Stimulated activated naive CD8-positive, alpha-beta T cell treated with anti-CD3 and anti-CD28 coated beads, Interleukin-15, Interleukin-2, amounts not matched to agents 100 ng/mL and 50 ng/mL, for 24 hours (primary cell): ENCODE measurements around the gene ILKAP.

ENCODE experiments used
- H3K27ac Mint-ChIP-seq: one replicate; pipeline ENCODE4 v1.8.0; 2021; ENCODE audit warnings: mild to moderate bottlenecking, mixed read lengths
- H3K27me3 Mint-ChIP-seq: one replicate; pipeline ENCODE4 v1.8.0; 2021; ENCODE audit warnings: mixed read lengths
- H3K36me3 Mint-ChIP-seq: one replicate; pipeline ENCODE4 v1.8.0; 2021; ENCODE audit warnings: low read depth, mixed read lengths
- H3K4me1 Mint-ChIP-seq: one replicate; pipeline ENCODE4 v1.8.0; 2021; ENCODE audit warnings: low read depth, mixed read lengths
- H3K4me3 Mint-ChIP-seq: one replicate; pipeline ENCODE4 v1.8.0; 2021; ENCODE audit warnings: mild to moderate bottlenecking, mixed read lengths
- H3K9me3 Mint-ChIP-seq: one replicate; pipeline ENCODE4 v1.8.0; 2021; ENCODE audit warnings: mixed read lengths

ILKAP gene

GRCh38 chr2:238126338-238126737, 77.2 kb downstream of the ILKAP start:
- Mint-ChIP-seq H3K36me3 (no peaks in the 10 kb centered on the region), H3K4me1 (no peaks in the 10 kb centered on the region), H3K27ac (no peak overlapping the region), H3K4me3 (no peak overlapping the region), H3K27me3 (no peaks in the 10 kb centered on the region), H3K9me3 (no peaks in the 10 kb centered on the region)

- H3K9me3 Mint-ChIP-seq, result no peaks in the 10 kb centered on the region
- H3K27me3 Mint-ChIP-seq, result no peaks in the 10 kb centered on the region
- H3K4me1 Mint-ChIP-seq, result no peaks in the 10 kb centered on the region
- H3K36me3 Mint-ChIP-seq, result no peaks in the 10 kb centered on the region
- H3K27ac Mint-ChIP-seq, result no peak overlapping the region
- H3K4me3 Mint-ChIP-seq, result no peak overlapping the region
Observed at GRCh38 chr2:238125127-238125885, 78.2 kb downstream of the ILKAP start.

- no peaks in the 10 kb centered on the region for H3K4me1 Mint-ChIP-seq
- no peak overlapping the region for H3K27ac Mint-ChIP-seq
- no peak overlapping the region for H3K4me3 Mint-ChIP-seq
- H3K27me3 Mint-ChIP-seq, result no peaks in the 10 kb centered on the region
- H3K9me3 Mint-ChIP-seq, result no peaks in the 10 kb centered on the region
- no peaks in the 10 kb centered on the region for H3K36me3 Mint-ChIP-seq
Observed at GRCh38 chr2:238124488-238125126, 78.9 kb downstream of the ILKAP start.

- no peak overlapping the region for H3K27ac Mint-ChIP-seq
- H3K4me3 Mint-ChIP-seq, result no peak overlapping the region
- no peaks in the 10 kb centered on the region for H3K27me3 Mint-ChIP-seq
- no peaks in the 10 kb centered on the region for H3K9me3 Mint-ChIP-seq
- no peaks in the 10 kb centered on the region for H3K36me3 Mint-ChIP-seq
- H3K4me1 Mint-ChIP-seq, result no peaks in the 10 kb centered on the region
Observed at GRCh38 chr2:238123991-238124470, 79.5 kb downstream of the ILKAP start.

GRCh38 chr2:238123218-238123971, 80.1 kb downstream of the ILKAP start:
- Mint-ChIP-seq H3K36me3 (no peaks in the 10 kb centered on the region), H3K27me3 (no peaks in the 10 kb centered on the region), H3K27ac (no peak overlapping the region), H3K9me3 (no peaks in the 10 kb centered on the region), H3K4me3 (no peak overlapping the region), H3K4me1 (no peaks in the 10 kb centered on the region)

GRCh38 chr2:238122287-238123217, 80.9 kb downstream of the ILKAP start:
- Mint-ChIP-seq H3K36me3 (no peaks in the 10 kb centered on the region), H3K27me3 (no peaks in the 10 kb centered on the region), H3K4me1 (no peaks in the 10 kb centered on the region)

GRCh38 chr2:238121511-238122286, 81.8 kb downstream of the ILKAP start:
- Mint-ChIP-seq H3K9me3 (no peaks in the 10 kb centered on the region), H3K36me3 (no peaks in the 10 kb centered on the region), H3K4me3 (no peak overlapping the region), H3K27ac (no peak overlapping the region), H3K27me3 (no peaks in the 10 kb centered on the region), H3K4me1 (no peaks in the 10 kb centered on the region)

More at GRCh38 chr2:238122287-238123217, 80.9 kb downstream of the ILKAP start:
- Mint-ChIP-seq H3K9me3 (no peaks in the 10 kb centered on the region), H3K27ac (no peak overlapping the region), H3K4me3 (no peak overlapping the region)

DNA sequence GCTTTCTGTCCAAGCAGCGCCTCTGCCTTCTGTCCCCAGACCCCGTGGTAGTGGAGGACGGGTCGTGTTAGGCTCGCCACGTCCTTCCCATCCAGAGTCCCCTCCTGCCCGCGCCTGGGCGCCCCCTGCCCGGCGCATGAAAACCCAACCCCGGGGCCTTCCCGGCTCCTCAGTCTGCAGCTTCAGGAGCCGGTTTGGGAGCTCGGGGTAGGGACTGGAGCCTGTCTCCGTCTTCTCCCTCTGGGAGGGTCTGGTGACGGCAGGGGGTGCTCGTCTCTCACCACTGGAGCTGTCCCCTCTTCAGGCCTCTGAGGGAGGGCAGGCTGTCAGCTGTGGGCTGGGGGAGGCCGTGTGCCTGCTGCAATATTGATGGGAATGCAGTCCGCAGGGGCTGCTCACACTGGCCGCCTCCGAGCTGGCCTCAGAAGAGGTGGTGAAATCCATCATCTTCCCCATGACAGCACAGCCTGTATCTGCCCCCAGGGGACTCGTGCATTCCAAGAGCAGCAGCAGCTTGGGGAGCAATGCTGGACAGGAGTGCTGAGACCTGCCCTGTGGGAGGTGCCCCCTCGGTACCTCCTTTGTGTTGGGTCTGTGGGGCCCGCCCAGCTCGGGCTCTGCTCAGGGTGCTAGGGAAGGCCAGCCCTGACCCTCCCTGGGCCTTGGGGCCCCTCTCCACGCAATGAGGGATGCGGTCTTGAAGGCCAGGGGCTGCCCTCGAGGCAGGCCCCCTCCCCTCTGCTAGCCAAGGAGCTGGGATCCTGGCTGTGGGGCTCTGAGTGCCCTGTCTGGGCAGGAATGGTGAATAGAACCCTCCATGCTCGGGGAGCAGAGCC, 82.8 kb downstream of the ILKAP start:
- H3K27me3 Mint-ChIP-seq, result no peaks in the 10 kb centered on the region
- H3K9me3 Mint-ChIP-seq, result no peaks in the 10 kb centered on the region
- no peak overlapping the region for H3K4me3 Mint-ChIP-seq

More for the DNA sequence above, 82.8 kb downstream of the ILKAP start:
- no peak overlapping the region for H3K27ac Mint-ChIP-seq
- H3K4me1 Mint-ChIP-seq, result no peaks in the 10 kb centered on the region
- no peaks in the 10 kb centered on the region for H3K36me3 Mint-ChIP-seq
